ENCODE measurements around the gene UCN2.

DNA sequence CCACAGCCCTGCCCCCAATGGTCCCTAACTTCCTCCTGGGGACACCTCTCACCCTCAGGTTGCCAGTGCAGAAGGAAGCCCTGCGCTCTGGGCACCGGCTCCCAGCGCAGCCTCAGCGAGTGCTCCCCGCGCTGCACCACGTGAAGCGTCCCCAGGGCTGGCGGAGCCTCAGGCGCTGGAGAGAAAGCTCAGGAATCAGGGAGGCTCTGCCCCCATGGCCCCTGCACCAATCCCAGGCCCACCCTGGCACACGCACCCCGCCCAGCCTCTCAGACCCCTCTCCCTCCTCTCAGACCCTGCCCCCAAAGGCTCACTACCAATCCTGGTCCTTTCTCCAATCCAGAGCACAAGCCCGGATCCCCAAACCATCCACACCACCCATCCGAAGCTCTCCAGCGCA, 24.6 kb upstream of the UCN2 start:
- TF ChIP-seq, protein P1, sequence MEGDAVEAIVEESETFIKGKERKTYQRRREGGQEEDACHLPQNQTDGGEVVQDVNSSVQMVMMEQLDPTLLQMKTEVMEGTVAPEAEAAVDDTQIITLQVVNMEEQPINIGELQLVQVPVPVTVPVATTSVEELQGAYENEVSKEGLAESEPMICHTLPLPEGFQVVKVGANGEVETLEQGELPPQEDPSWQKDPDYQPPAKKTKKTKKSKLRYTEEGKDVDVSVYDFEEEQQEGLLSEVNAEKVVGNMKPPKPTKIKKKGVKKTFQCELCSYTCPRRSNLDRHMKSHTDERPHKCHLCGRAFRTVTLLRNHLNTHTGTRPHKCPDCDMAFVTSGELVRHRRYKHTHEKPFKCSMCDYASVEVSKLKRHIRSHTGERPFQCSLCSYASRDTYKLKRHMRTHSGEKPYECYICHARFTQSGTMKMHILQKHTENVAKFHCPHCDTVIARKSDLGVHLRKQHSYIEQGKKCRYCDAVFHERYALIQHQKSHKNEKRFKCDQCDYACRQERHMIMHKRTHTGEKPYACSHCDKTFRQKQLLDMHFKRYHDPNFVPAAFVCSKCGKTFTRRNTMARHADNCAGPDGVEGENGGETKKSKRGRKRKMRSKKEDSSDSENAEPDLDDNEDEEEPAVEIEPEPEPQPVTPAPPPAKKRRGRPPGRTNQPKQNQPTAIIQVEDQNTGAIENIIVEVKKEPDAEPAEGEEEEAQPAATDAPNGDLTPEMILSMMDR (IDR thresholded peaks at IDR 0.05; ENCODE audit: low read depth, low read length, poor library complexity, severe bottlenecking) = no peak
- TF ChIP-seq EZH2phosphoT487 (IDR thresholded peaks at IDR 0.05; ENCODE audit: borderline replicate concordance, low read length) = no peak
